Activated CD8-positive, alpha-beta memory T cell treated with anti-CD3 and anti-CD28 coated beads for 36 hours (primary cell): ENCODE measurements around the gene NKPD1. TPM values are rescaled to one million over a fixed set of nuclear protein-coding genes. Genes with fewer than 3 reads are reported as not detected.

Source experiments
- CTCF ChIA-PET: fragments of 350-600 bp; sonication (Branson Sonifier 250); formaldehyde crosslinking; loops from one replicate; lab custom pipeline; 2021; ENCODE audit warnings: antibody characterized with exemption; lab: Charles Lee
- POLR2A ChIA-PET: fragments of 350-600 bp; sonication (Branson Sonifier 250); formaldehyde crosslinking; loops from one replicate; lab custom pipeline; 2021; ENCODE audit warnings: antibody characterized with exemption; lab: Charles Lee
- total RNA-seq, 2 experiments: library from RNA; stranded (reverse); gene quantifications; one replicate each; pipeline ENCODE4 v1.2.3, GENCODE V29; 2021

NKPD1 gene
- total RNA-seq, 2 experiments from 2014 or later = 0.06 TPM

DNA sequence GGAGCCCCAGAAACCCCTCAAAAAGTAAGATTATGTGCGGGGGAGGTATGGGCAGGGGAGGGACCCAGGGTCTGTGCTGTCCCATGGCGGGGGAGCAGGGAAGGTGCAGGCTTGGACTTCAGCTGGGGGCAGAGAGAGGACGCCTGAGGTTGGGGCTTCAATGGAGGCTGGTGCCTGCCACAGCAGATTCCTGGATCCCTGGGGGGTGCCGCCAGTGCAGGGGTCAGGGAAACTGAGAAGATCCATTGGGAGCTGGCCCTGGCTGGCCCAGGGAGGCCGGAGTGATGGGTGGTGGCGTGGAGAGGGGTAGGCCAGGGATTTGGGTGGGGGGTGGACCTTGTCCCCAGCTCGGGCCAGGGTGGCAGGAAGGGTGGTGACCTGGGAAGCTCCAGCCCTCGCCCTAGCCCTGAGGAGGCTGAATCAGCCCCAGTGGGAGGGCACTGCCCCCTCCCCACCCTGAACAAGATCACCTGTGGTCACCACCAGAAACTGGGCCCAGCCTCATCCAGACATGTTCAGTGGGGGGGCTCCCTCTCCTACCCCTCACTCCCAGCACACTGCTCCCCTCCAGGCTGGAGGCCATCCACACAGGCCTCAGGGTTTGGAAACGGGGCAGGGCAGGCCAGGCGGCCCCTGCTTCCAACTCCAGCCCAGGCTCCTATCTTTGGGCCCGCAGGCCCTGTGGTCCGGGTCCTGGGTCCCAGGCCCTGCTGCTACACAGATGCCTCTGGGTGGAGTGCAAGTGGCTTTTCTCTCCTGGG lies 1.4 kb downstream of the NKPD1 start:
- POLR2A ChIA-PET = no interaction called here
- CTCF ChIA-PET = no interaction called here

DNA sequence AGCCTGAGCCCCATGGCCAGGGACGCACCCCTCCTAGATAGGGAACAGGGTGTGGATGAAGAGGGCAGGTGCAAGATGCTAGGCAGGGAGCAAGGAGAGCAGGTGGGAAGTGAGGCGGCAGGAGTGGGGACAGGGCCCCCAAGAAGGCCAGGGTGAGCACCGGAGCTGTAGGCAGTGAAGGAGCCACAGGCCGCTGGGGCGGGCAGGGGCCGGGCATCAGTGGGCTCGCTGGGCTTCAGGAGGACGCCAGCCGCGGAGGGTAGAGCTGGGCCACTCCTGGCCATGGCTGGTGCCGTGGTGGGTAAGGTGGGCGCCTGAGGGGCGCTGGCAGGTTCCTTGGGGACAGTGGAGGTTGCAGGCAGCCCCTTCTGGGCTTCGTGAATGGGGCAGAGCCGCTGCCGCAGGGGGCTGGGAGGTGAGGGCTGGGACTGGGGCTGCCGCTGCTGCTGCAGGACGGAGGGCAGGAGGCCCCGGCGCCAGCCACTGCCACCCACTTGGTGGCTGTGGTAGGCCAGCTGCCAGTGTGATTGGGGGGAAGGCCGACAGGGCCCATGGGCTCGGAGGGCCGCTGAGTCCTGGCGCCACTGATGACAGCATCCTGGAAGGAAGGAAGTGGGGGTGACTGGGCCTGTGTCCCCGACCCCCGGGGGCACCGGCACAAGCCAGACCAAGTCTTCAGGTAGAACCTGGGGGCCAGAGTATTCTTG lies 2.1 kb downstream of the NKPD1 start:
- CTCF ChIA-PET = no interaction called here
- POLR2A ChIA-PET = no interaction called here

GRCh38 chr19:45156751-45157150 lies 4.0 kb downstream of the NKPD1 start:
- POLR2A ChIA-PET = no interaction called here
- CTCF ChIA-PET = no interaction called here

DNA sequence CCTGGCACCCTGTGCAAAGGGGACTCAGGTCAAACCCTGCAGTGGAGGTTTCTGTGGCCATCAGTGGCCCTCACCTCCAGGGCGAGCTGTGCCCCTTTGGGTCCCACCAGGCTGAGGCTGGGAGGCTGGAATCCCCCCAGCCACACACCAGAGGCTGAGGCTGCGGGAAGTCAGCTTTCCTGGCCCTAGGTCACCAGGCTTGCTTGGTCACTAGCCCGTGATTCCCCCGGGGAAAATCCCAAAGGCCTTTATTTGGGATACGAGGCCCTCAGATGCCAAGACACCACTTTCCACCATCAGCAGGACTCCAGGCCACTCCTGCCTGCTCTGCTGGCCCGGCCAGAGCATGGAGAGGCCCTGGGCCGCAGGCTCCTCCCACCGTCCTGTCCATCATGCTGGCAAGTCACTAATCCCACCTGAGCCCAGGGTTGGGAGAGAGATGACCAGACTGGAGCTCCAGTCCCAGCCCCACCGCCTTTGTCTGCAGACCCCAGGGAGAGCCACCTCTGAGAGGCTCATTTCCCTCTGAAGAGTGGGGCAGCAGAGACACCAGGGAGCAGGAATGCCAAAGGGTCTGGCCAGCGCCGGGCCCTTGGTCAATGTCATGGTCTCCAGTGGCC lies 4.7 kb downstream of the NKPD1 start:
- ChIA-PET POLR2A (no interaction called here), CTCF (interaction anchor here (0.6 kb wide), 1 partner anchor 76 kb away, joined by 3 read pairs; no protein-coding TSS in a partner anchor)

- CTCF ChIA-PET = interaction anchor here (1.2 kb wide), 1 partner anchor 11 kb away, joined by 4 read pairs; no protein-coding TSS in a partner anchor
- POLR2A ChIA-PET = interaction anchor here (1.4 kb wide), 1 partner anchor 10 kb away, joined by 4 read pairs; no protein-coding TSS in a partner anchor
These were observed 6.5 kb downstream of the NKPD1 start for GRCh38 chr19:45154064-45154827.

DNA sequence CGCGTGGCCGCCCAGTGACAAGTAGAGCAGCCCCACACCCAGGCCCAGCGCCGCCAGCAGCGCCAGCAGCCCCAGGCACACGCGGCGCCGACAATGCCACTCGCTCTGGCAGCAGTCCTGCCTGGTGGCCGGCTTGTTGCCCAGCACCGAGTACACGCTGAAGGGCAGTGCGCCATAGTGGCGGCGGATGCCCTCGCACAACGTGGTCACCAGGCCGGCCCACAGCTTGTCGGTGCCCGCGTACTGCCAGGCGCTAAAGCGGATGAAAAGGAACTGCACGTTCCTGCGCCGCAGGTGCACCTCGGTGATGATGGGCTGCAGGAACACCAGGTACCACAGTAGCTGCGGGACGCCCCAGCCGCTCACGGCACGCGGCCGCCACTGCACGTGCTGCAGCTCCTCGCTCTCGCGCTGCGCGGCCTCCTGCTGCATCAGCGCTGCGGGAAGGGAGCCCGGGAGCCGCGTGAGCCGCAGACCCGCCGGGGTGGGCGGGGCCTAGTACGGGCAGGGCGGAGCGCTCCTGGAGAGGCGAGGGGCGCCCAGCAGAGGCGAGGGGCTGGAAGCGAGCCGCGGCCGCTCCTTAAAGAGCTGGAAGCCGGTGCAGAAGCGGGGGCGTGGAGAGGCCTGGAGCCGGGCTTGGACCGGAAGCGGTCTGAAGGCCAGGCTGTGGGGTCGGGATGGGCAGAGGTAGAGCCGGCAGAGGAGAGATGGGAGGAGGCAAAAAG lies 7.3 kb downstream of the NKPD1 start:
- ChIA-PET CTCF (interaction anchor here (0.7 to 1.7 kb wide), 5 partner anchors 9 to 75 kb away, joined by 3 to 4 read pairs (median 4); partner anchors contain the start of gene GEMIN7), POLR2A (interaction anchor here (1.3 to 1.4 kb wide), 2 partner anchors 11 to 75 kb away, joined by 4 read pairs; partner anchors contain the start of gene GEMIN7)

- ChIA-PET POLR2A (interaction anchor here (0.6 to 1.4 kb wide), 4 partner anchors 12 to 1369 kb away, joined by 3 to 5 read pairs (median 4); partner anchors contain the start of gene GEMIN7), CTCF (interaction anchor here (0.7 to 1.7 kb wide), 4 partner anchors 9 to 74 kb away, joined by 3 to 4 read pairs (median 4); partner anchors contain the start of gene GEMIN7)
These were observed 8.1 kb downstream of the NKPD1 start for GRCh38 chr19:45152504-45153338.

- ChIA-PET CTCF (interaction anchor here (0.5 to 1.7 kb wide), 4 partner anchors 33 to 187 kb away, joined by 3 to 4 read pairs (median 3); partner anchors contain the start of gene GEMIN7), POLR2A (interaction anchor here (1.3 kb wide), 1 partner anchor 73 kb away, joined by 4 read pairs; the partner anchor contains the start of gene GEMIN7)
These were observed 8.8 kb downstream of the NKPD1 start for GRCh38 chr19:45151821-45152503.

DNA sequence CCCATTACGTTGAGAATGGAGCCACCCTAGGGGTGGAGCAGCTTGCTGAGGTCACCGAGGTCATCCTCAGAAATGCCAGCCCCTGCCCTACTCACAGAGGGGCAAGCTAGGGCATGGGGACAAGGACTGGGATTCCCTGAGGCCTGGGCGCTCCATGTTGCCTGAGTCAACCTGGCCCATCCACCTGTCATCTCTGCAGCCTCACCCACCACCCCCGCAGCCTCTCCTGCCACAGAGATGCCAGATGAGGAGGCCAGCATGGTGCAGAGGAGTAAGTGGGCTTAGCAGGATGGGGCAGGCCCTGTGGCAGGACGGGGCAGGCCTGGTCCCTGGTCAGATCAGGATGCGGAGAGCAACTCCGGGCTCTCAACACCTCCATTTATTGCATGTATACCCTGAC lies 9.5 kb downstream of the NKPD1 start:
- ChIA-PET POLR2A (no interaction called here), CTCF (interaction anchor here (0.5 kb wide), 1 partner anchor 188 kb away, joined by 3 read pairs; no protein-coding TSS in a partner anchor)

- ChIA-PET CTCF (no interaction called here), POLR2A (no interaction called here)
These were observed 10.0 kb downstream of the NKPD1 start for GRCh38 chr19:45150751-45151281.

- CTCF ChIA-PET = interaction anchor here (0.5 kb wide), 1 partner anchor 12 kb away, joined by 3 read pairs; no protein-coding TSS in a partner anchor
- POLR2A ChIA-PET = no interaction called here
These were observed 10.6 kb downstream of the NKPD1 start for GRCh38 chr19:45150180-45150579.

DNA sequence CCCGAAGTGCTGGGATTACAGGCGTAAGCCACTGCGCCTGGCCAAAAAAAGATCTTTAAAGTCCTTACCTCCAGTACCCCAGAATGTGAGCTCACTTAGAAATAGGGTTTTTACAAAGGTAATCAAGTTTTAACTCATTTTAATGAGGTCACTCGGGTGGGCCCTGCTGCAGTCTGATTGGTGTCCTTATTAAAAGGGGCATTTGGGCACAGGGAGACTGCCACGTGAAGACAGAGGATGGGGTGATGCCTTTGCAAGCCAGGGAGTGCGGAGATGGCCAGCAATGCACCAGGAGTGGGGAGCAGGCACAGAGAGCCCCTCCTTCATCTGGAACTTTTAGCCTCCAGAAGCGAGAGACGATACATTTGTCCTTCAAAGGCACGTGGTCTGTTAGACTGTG lies 11.7 kb downstream of the NKPD1 start:
- ChIA-PET CTCF (interaction anchor here (0.6 kb wide), 1 partner anchor 57 kb away, joined by 3 read pairs; no protein-coding TSS in a partner anchor), POLR2A (interaction anchor here (0.6 kb wide), 1 partner anchor 28 kb away, joined by 5 read pairs; no protein-coding TSS in a partner anchor)

DNA sequence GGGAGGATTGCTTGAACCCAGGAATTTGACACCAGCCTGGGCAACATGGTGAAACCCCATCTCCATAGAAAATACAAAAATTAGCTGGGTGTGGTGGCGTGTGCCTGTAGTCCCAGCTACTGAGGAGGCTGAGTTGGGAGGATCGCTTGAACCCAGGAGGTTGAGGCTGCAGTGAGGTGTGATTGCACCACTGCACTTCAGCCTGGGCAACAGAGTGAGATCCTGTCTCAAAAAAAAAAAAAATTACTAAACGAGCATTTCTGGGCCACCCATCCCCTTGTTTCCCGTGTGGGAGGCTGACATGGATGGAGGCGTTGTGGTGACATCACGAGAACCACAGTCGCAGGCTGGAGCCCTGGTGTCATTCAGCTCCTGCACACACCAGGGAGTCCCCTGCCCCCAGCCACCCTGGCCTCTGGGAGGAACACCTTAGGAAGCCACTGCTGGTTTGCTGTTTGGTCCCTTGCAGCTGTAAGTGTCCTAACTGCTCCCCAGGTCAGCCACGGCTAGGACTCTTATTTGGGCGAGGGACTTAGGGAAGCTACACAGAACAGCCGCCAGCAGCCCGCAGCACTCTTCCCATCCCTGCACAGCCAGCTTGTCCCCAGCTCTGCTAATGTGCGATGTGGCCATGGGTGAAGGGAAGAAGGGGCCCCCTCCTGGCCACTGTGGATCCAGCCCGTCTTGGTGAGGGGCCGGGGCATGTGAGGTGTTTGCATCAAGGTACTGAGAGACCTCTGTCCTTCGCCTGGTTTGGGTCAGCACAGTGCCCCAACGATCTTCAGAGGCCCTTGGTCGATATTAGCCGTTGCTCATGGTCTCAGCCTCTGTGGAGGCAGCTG lies 12.7 kb downstream of the NKPD1 start:
- ChIA-PET POLR2A (no interaction called here), CTCF (no interaction called here)

- ChIA-PET CTCF (interaction anchor here (1.1 kb wide), 1 partner anchor 16 kb away, joined by 4 read pairs; no protein-coding TSS in a partner anchor), POLR2A (interaction anchor here (0.7 kb wide), 1 partner anchor 241 kb away, joined by 4 read pairs; the partner anchor contains the start of gene APOE)
These were observed 14.0 kb downstream of the NKPD1 start for GRCh38 chr19:45146741-45147205.

DNA sequence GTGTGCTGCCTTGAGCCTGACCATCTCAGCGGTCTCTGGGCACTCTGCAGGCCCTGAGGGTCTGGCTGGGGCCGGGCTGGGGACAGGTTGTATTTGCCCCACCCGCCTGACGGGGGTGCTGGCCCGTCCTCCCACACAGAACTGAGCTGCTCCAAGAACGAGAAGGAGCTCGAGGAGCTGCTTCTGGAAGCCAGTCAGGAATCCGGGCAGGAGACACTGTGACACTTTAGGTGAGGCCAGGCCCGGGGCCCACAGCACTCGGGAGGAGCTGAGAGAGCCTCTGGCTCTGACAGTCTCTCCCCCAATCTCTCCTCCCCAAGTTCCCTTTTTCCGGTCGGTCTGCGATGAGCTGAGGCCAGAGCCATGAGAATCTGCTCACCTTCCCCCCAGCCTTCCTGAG lies 14.5 kb downstream of the NKPD1 start:
- POLR2A ChIA-PET = interaction anchor here (0.7 kb wide), 1 partner anchor 241 kb away, joined by 4 read pairs; the partner anchor contains the start of gene APOE
- CTCF ChIA-PET = interaction anchor here (1.1 kb wide), 1 partner anchor 15 kb away, joined by 4 read pairs; no protein-coding TSS in a partner anchor
